Muscle of leg (tissue), 11 donors: ENCODE data around the gene FAM149A. TPM values are rescaled to one million over a fixed set of nuclear protein-coding genes. Genes with fewer than 3 reads are reported as not detected.

Experiments used
- DNase-seq: peaks from one replicate; pipeline ENCODE4 v3.0.0; 2013
- H3K27ac ChIP-seq: one replicate; pipeline ENCODE4 v1.5.1; 2013; ENCODE audit warnings: mild to moderate bottlenecking, low read length, control low read depth
- H3K27me3 ChIP-seq: one replicate; pipeline ENCODE4 v1.6.1; 2013; ENCODE audit warnings: low read length; ENCODE audit not compliant: control insufficient read depth, insufficient read depth
- H3K36me3 ChIP-seq: one replicate; pipeline ENCODE4 v1.6.1; 2013; ENCODE audit warnings: low read length; ENCODE audit not compliant: control insufficient read depth, insufficient read depth
- H3K4me1 ChIP-seq: one replicate; pipeline ENCODE4 v1.6.1; 2013; ENCODE audit warnings: low read length; ENCODE audit not compliant: control insufficient read depth, insufficient read depth
- H3K4me3 ChIP-seq: one replicate; pipeline ENCODE4 v1.5.1; 2013; ENCODE audit warnings: low read length, control low read depth
- H3K9me3 ChIP-seq: replicated peaks from 2 replicates; pipeline ENCODE4 v1.6.1; 2013; ENCODE audit warnings: low read depth, low read length; ENCODE audit not compliant: control insufficient read depth
- WGBS: methylation state at CpG from one replicate; pipeline ENCODE4 v1.1.5; 2013; ENCODE audit warnings: missing lambda C conversion rate; ENCODE audit not compliant: insufficient coverage; 5-methylcytosine and 5-hydroxymethylcytosine counted together
- polyA plus RNA-seq, 8 donors: library from polyadenylated mRNA; unstranded; fragments of 120-200 nt; gene quantifications; one replicate each; pipeline versions ENCODE4 v1.2.1 to v1.2.3, GENCODE V29; 2013; ENCODE audit warnings: inconsistent platforms in 1 of 8, low replicate concordance in 1 of 8; ENCODE audit not compliant: insufficient read length in 8 of 8, insufficient read depth in 1 of 8
- total RNA-seq: library from RNA; stranded (reverse); fragments of 120-200 nt; gene quantifications from one replicate; pipeline ENCODE4 v1.2.4, GENCODE V29; 2013

FAM149A gene
- total and polyA plus RNA-seq, 9 donors, result 5.3 to 10.2 (median 7.5) TPM

GRCh38 chr4:186150926-186151325 lies 46.4 kb downstream of the FAM149A start:
- no peak for DNase-seq
- no peaks in the 10 kb centered on the region for H3K9me3 ChIP-seq
- H3K36me3 ChIP-seq, result peaks cover 5% of the 10 kb centered on the region
- 82% methylated on average over 11 of the region's 13 CpGs for WGBS
- peaks cover 4% of the 10 kb centered on the region for H3K4me1 ChIP-seq
- peaks cover 2% of the 10 kb centered on the region for H3K27me3 ChIP-seq
- H3K27ac ChIP-seq, result no peak overlapping the region
- H3K4me3 ChIP-seq, result no peak overlapping the region

GRCh38 chr4:186151499-186151898 lies 47.0 kb downstream of the FAM149A start:
- H3K27me3 ChIP-seq, result no peaks in the 10 kb centered on the region
- H3K4me3 ChIP-seq, result no peak overlapping the region
- H3K36me3 ChIP-seq, result peaks cover 5% of the 10 kb centered on the region
- WGBS, result 95% methylated on average over 2 of the region's 7 CpGs
- no peak for DNase-seq
- no peaks in the 10 kb centered on the region for H3K9me3 ChIP-seq
- H3K27ac ChIP-seq, result no peak overlapping the region
- H3K4me1 ChIP-seq, result peaks cover 4% of the 10 kb centered on the region

GRCh38 chr4:186158021-186158813 lies 53.7 kb downstream of the FAM149A start:
- Histone ChIP-seq H3K27me3 (no peaks in the 10 kb centered on the region), H3K9me3 (no peaks in the 10 kb centered on the region), H3K4me1 (no peaks in the 10 kb centered on the region), H3K27ac (no peak overlapping the region), H3K36me3 (peaks cover 13% of the 10 kb centered on the region), H3K4me3 (no peak overlapping the region)
- 68% methylated on average over 15 of the region's 17 CpGs for WGBS
- no peak for DNase-seq

- H3K27ac ChIP-seq, result no peak overlapping the region
- DNase-seq, result no peak
- H3K27me3 ChIP-seq, result no peaks in the 10 kb centered on the region
- no peaks in the 10 kb centered on the region for H3K4me1 ChIP-seq
- no peak overlapping the region for H3K4me3 ChIP-seq
- no peaks in the 10 kb centered on the region for H3K9me3 ChIP-seq
- peaks cover 8% of the 10 kb centered on the region for H3K36me3 ChIP-seq
- 89% methylated on average over 3 of the region's 5 CpGs for WGBS
These were observed 54.5 kb downstream of the FAM149A start for GRCh38 chr4:186158966-186159365.

GRCh38 chr4:186159613-186160012 lies 55.1 kb downstream of the FAM149A start:
- WGBS, result no CpG with 5 or more reads among the region's 6 CpGs
- Histone ChIP-seq H3K4me3 (no peak overlapping the region), H3K27ac (no peak overlapping the region), H3K9me3 (no peaks in the 10 kb centered on the region), H3K27me3 (no peaks in the 10 kb centered on the region), H3K4me1 (no peaks in the 10 kb centered on the region), H3K36me3 (peaks cover 8% of the 10 kb centered on the region)
- DNase-seq, result no peak

GRCh38 chr4:186161138-186161537 lies 56.6 kb downstream of the FAM149A start:
- no peak overlapping the region for H3K27ac ChIP-seq
- H3K36me3 ChIP-seq, result peaks cover 8% of the 10 kb centered on the region
- H3K9me3 ChIP-seq, result no peaks in the 10 kb centered on the region
- no peak overlapping the region for H3K4me3 ChIP-seq
- H3K4me1 ChIP-seq, result no peaks in the 10 kb centered on the region
- WGBS, result 42% methylated on average over 4 of the region's 6 CpGs
- DNase-seq, result no peak
- H3K27me3 ChIP-seq, result no peaks in the 10 kb centered on the region

GRCh38 chr4:186166852-186167512 lies 62.5 kb downstream of the FAM149A start:
- H3K4me1 ChIP-seq, result no peaks in the 10 kb centered on the region

GRCh38 chr4:186167605-186168004 lies 63.1 kb downstream of the FAM149A start:
- Histone ChIP-seq H3K4me3 (no peak overlapping the region), H3K27me3 (no peaks in the 10 kb centered on the region), H3K9me3 (no peaks in the 10 kb centered on the region), H3K4me1 (no peaks in the 10 kb centered on the region), H3K27ac (no peak overlapping the region), H3K36me3 (no peaks in the 10 kb centered on the region)
- no peak for DNase-seq
- WGBS, result 57% methylated on average over 1 of the region's 5 CpGs

More at GRCh38 chr4:186166852-186167512, 62.5 kb downstream of the FAM149A start:
- WGBS, result 97% methylated on average over 10 of the region's 15 CpGs
- H3K27ac ChIP-seq, result no peak overlapping the region
- H3K9me3 ChIP-seq, result no peaks in the 10 kb centered on the region
- H3K27me3 ChIP-seq, result no peaks in the 10 kb centered on the region
- no peaks in the 10 kb centered on the region for H3K36me3 ChIP-seq
- no peak overlapping the region for H3K4me3 ChIP-seq
- DNase-seq, result no peak

- H3K4me3 ChIP-seq, result no peak overlapping the region
- no peaks in the 10 kb centered on the region for H3K27me3 ChIP-seq
- DNase-seq, result no peak
- no peaks in the 10 kb centered on the region for H3K9me3 ChIP-seq
- no peaks in the 10 kb centered on the region for H3K4me1 ChIP-seq
- 90% methylated on average over 3 of the region's 9 CpGs for WGBS
- H3K27ac ChIP-seq, result no peak overlapping the region
- H3K36me3 ChIP-seq, result no peaks in the 10 kb centered on the region
These were observed 64.2 kb downstream of the FAM149A start for GRCh38 chr4:186168750-186169149.

GRCh38 chr4:186169333-186169944 lies 64.9 kb downstream of the FAM149A start:
- Histone ChIP-seq H3K9me3 (no peaks in the 10 kb centered on the region), H3K27ac (no peak overlapping the region), H3K4me3 (no peak overlapping the region), H3K36me3 (no peaks in the 10 kb centered on the region), H3K27me3 (no peaks in the 10 kb centered on the region), H3K4me1 (no peaks in the 10 kb centered on the region)
- DNase-seq, result no peak
- WGBS, result 94% methylated on average over 15 of the region's 18 CpGs
